Panc1 (cell line): ENCODE measurements around the gene YIF1A. TPM values are rescaled to one million over a fixed set of nuclear protein-coding genes. Genes with fewer than 3 reads are reported as not detected.

Source experiments
- ATAC-seq: fragments of 200-7000 bp; cut with Tn5 transposase; 2 replicates; pipeline ENCODE4 v1.9.1; 2020; ENCODE audit warnings: mild to moderate bottlenecking, moderate library complexity
- BruUV-seq: library from RNA; stranded (reverse); fragments of 400-500 nt; replicated peaks from 2 replicates; lab custom pipeline; 2021; lab: Mats Ljungman, UMichigan
- CTCF ChIA-PET: fragments of 300-600 bp; sonication (Branson Sonifier 250); formaldehyde crosslinking; loops from one replicate; lab custom pipeline; 2022; ENCODE audit warnings: antibody characterized with exemption; lab: Charles Lee
- POLR2A ChIA-PET: fragments of 300-600 bp; sonication (Branson Sonifier 250); formaldehyde crosslinking; loops from one replicate; lab custom pipeline; 2022; ENCODE audit warnings: antibody characterized with exemption; lab: Charles Lee
- DNase-seq: peaks from one replicate; pipeline ENCODE4 v3.0.0-alpha.2; 2010; ENCODE audit warnings: low read depth, low spot score
- H3K27ac ChIP-seq: 2 replicates; pipeline ENCODE4 v1.5.1; 2011; ENCODE audit warnings: mild to moderate bottlenecking, low read length, inconsistent platforms
- H3K27me3 ChIP-seq: fragments of 200-500 bp; sonication (Bioruptor generic); 2 replicates; pipeline ENCODE4 v1.6.0; 2014; ENCODE audit warnings: low read length, inconsistent platforms; ENCODE audit not compliant: control insufficient read depth, insufficient read depth
- H3K36me3 ChIP-seq: fragments of 200-500 bp; sonication (Bioruptor generic); 2 replicates; pipeline ENCODE4 v1.5.1; 2014; ENCODE audit warnings: inconsistent platforms, mild to moderate bottlenecking, low read length, moderate library complexity; ENCODE audit not compliant: control insufficient read depth, insufficient read depth
- H3K4me1 ChIP-seq: 2 replicates; pipeline ENCODE4 v1.5.1; 2011; ENCODE audit warnings: inconsistent platforms, mild to moderate bottlenecking, low read length, moderate library complexity; ENCODE audit not compliant: control insufficient read depth, insufficient read depth
- H3K4me3 ChIP-seq, 2 experiments: 2 replicates each; pipeline ENCODE4 v1.5.1; 2011 to 2012; ENCODE audit warnings: low read depth in 2 of 2, low read length in 2 of 2, mild to moderate bottlenecking in 2 of 2, inconsistent platforms in 1 of 2, moderate library complexity in 1 of 2
- H3K9me3 ChIP-seq: fragments of 200-500 bp; sonication (Bioruptor generic); 2 replicates; pipeline ENCODE4 v1.5.1; 2014; ENCODE audit warnings: low read depth, mild to moderate bottlenecking, inconsistent platforms, low read length, moderate library complexity; ENCODE audit not compliant: control insufficient read depth, insufficient read depth
- POLR2AphosphoS5 ChIP-seq: IDR thresholded peaks from 2 replicates; pipeline ENCODE4 v1.6.1; 2012; ENCODE audit warnings: mild to moderate bottlenecking, low read depth, low read length, moderate library complexity
- SIN3A ChIP-seq: IDR thresholded peaks from 2 replicates; pipeline ENCODE4 v1.6.1; 2012; ENCODE audit warnings: low read depth, mild to moderate bottlenecking, low read length, moderate library complexity, borderline replicate concordance; ENCODE audit not compliant: insufficient read depth
- TCF7L2 ChIP-seq: IDR thresholded peaks from 2 replicates; pipeline ENCODE4 v1.6.1; 2011; ENCODE audit warnings: mild to moderate bottlenecking, low read depth, low read length, inconsistent platforms
- in situ Hi-C: cut with HindIII; loops from 2 replicates; pipeline ENCODE4 v1.10.0; 2016; ENCODE audit warnings: low sequenced_read_pairs, low pct_unique_long_range_greater_than_20kb
- intact Hi-C: fragments of 100-400 bp; cut with micrococcal nuclease; formaldehyde crosslinking; loops from one replicate; pipeline ENCODE4 v1.10.0; 2022; ENCODE audit not compliant: unreplicated experiment
- total RNA-seq: library from RNA; stranded (reverse); gene quantifications from one replicate; pipeline ENCODE4 v1.2.1, GENCODE V29; 2021; ENCODE audit not compliant: unreplicated experiment
- TF ChIP-seq, protein P1 (sequence below): fragments of 450-650 bp; IDR thresholded peaks from 2 replicates; pipeline ENCODE4 v1.5.1; 2017; ENCODE audit warnings: mild to moderate bottlenecking
- TF ChIP-seq, protein P2 (sequence below), 2 experiments: IDR thresholded peaks; 2 replicates each; pipeline ENCODE4 v1.6.1; 2011 to 2012; ENCODE audit warnings: low read depth in 2 of 2, control low read depth in 1 of 2, low read length in 1 of 2, mild to moderate bottlenecking in 1 of 2, moderate library complexity in 1 of 2; ENCODE audit not compliant: insufficient read depth in 1 of 2

YIF1A gene
- total RNA-seq, 1 experiment from 2014 or later = 196 TPM

DNA sequence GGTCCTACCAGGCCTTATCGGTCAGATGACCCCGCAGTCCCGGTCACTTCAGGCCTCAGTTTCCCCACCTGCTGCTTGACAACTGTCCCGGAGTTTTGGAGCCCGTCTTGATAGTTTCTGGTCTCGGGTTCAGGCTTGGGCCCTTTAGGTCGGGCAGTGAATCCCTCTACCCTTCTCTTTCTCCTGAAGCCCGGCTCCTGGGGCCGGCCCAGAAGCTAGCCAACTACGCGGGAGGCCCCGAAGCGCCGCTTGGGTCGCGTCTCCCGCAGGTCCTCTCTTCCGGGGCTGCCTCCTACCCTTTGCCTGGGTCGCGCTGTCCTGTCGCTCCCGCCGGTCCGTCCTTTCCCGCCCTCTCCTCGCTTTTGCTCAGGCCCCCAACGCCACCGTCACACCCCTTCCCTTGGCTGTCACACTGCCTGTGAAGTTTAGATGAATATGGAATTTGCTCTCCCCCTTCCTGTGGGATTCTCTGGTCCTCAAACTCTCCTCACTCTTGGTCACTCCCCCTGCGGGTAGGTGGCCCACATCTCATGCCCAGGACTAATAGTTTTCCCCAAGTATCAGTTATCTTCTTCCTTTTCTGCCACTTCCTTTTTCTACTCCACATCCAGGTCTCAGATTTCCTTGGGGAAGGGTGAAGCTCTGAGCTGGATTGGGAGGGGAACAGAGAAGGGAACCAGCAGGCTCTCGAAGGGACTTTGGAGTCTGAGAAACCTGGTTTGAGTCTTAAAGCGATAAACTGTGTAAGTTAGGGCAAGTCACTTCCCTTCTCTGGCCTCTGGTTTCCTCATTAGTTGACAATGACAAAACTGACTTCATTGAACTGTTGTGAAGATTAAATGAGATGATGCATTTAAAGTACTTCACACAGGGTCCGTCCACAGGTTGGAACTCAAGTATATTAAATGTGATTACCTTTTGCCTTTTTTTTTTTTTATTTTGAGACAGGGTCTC, 19.7 kb downstream of the YIF1A start:
- TF ChIP-seq POLR2AphosphoS5 = no peak
- TF ChIP-seq, protein P1, sequence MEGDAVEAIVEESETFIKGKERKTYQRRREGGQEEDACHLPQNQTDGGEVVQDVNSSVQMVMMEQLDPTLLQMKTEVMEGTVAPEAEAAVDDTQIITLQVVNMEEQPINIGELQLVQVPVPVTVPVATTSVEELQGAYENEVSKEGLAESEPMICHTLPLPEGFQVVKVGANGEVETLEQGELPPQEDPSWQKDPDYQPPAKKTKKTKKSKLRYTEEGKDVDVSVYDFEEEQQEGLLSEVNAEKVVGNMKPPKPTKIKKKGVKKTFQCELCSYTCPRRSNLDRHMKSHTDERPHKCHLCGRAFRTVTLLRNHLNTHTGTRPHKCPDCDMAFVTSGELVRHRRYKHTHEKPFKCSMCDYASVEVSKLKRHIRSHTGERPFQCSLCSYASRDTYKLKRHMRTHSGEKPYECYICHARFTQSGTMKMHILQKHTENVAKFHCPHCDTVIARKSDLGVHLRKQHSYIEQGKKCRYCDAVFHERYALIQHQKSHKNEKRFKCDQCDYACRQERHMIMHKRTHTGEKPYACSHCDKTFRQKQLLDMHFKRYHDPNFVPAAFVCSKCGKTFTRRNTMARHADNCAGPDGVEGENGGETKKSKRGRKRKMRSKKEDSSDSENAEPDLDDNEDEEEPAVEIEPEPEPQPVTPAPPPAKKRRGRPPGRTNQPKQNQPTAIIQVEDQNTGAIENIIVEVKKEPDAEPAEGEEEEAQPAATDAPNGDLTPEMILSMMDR = no peak
- TF ChIP-seq, protein P2, sequence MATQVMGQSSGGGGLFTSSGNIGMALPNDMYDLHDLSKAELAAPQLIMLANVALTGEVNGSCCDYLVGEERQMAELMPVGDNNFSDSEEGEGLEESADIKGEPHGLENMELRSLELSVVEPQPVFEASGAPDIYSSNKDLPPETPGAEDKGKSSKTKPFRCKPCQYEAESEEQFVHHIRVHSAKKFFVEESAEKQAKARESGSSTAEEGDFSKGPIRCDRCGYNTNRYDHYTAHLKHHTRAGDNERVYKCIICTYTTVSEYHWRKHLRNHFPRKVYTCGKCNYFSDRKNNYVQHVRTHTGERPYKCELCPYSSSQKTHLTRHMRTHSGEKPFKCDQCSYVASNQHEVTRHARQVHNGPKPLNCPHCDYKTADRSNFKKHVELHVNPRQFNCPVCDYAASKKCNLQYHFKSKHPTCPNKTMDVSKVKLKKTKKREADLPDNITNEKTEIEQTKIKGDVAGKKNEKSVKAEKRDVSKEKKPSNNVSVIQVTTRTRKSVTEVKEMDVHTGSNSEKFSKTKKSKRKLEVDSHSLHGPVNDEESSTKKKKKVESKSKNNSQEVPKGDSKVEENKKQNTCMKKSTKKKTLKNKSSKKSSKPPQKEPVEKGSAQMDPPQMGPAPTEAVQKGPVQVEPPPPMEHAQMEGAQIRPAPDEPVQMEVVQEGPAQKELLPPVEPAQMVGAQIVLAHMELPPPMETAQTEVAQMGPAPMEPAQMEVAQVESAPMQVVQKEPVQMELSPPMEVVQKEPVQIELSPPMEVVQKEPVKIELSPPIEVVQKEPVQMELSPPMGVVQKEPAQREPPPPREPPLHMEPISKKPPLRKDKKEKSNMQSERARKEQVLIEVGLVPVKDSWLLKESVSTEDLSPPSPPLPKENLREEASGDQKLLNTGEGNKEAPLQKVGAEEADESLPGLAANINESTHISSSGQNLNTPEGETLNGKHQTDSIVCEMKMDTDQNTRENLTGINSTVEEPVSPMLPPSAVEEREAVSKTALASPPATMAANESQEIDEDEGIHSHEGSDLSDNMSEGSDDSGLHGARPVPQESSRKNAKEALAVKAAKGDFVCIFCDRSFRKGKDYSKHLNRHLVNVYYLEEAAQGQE (IDR thresholded peaks at IDR 0.05; ENCODE audit: insufficient read depth in 1 of 2, low read depth in 2 of 2, low read length in 1 of 2) = no peak
- TF ChIP-seq SIN3A = no peak; the same call in 1 of the 2 replicates
- TF ChIP-seq TCF7L2 = no peak
- TSS peak; percentile 76 for BruUV-seq
- DNase-seq (no peak), ATAC-seq (no peak)
- Histone ChIP-seq H3K27me3 (no peaks in the 10 kb centered on the region), H3K27ac (peak overlapping the region; percentile 86), H3K36me3 (peaks cover 11% of the 10 kb centered on the region; the same call in 1 of the 2 replicates), H3K9me3 (no peaks in the 10 kb centered on the region), H3K4me3 (peak overlapping the region; percentile 88 to 90), H3K4me1 (peaks cover 12% of the 10 kb centered on the region)
- POLR2A ChIA-PET = no interaction called here
- CTCF ChIA-PET = no interaction called here
- in situ Hi-C loops = no loop called here
- intact Hi-C loops = no loop called here

DNA sequence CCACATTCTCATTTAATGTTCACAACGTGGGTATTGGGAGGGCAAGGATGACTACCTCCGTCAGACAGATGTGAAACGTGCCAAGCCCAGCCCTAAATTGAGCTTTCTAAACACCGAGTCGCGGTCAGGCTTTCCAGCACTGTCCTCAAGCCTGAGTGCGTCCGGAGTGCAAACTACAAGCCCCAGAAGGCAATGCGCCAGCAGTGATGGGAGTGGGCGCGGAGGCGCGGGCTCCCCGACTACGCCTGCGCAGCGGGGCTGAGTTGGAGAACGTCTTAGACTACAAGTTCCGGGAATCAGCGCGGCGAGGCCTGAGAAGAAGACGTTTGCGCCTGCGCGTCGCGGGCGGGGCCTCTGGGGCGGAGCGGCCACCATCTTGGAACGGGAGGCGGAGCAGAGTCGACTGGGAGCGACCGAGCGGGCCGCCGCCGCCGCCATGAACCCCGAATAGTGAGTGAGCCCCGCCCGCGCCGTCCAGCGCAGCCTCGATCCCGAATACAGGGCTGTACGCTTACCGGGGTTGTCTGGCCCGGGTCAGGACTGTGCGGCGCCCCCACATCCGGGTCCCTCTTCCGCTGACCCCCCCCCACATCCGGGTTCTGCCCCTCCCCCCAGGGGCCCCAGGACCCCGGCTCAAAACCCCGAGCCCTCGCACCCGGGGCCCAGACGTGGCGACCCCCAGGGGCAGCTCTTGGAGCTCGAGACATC, 20.5 kb downstream of the YIF1A start, which contains the start of gene RAB1B:
Gene RAB1B, plus strand, starts transcription at position 396 of the 708 bp plus-strand sequence. Its CDS starts 41 bp downstream, at position 437.
- DNase-seq = peak; percentile 99
- peak; percentile 90 for ATAC-seq
- Histone ChIP-seq H3K27me3 (no peaks in the 10 kb centered on the region), H3K4me3 (peak within 1 kb of the TSS; percentile 88 to 90), H3K9me3 (no peaks in the 10 kb centered on the region), H3K4me1 (peaks cover 12% of the 10 kb centered on the region), H3K36me3 (peaks cover 6% of the 10 kb centered on the region; the same call in 1 of the 2 replicates), H3K27ac (peak within 1 kb of the TSS; percentile 86)
- intact Hi-C loops = no loop called here
- POLR2A ChIA-PET = no interaction called here
- CTCF ChIA-PET = no interaction called here
- in situ Hi-C loops = no loop called here
- peak; percentile 36; the same call in 1 of the 2 replicates for TF ChIP-seq TCF7L2
- peak; percentile 44; the same call in 1 of the 2 replicates for TF ChIP-seq SIN3A
- TF ChIP-seq, protein P2 (IDR thresholded peaks at IDR 0.05; ENCODE audit: insufficient read depth in 1 of 2, low read depth in 2 of 2, low read length in 1 of 2) = peak in 1 of 2 experiments; percentile 32; a peak in 1 of 4 replicates
- no peak; the same call in 1 of the 2 replicates for TF ChIP-seq POLR2AphosphoS5
- TF ChIP-seq, protein P1 = no peak
- BruUV-seq = no TSS peak
